HG02678 (cell line): ENCODE measurements around the gene PGLYRP2.

Experiments used
- ATAC-seq: cut with Tn5 transposase; IDR thresholded peaks from one replicate; pipeline ENCODE4 v1.9.1; 2021; ENCODE audit warnings: mild to moderate bottlenecking, moderate library complexity; ENCODE audit not compliant: unreplicated experiment

Gene PGLYRP2

GRCh38 chr19:15427991-15428471, 51.3 kb downstream of the PGLYRP2 start:
- ATAC-seq, result no peak

- ATAC-seq, result no peak
Measured at GRCh38 chr19:15427350-15427700, 52.0 kb downstream of the PGLYRP2 start.

- no peak for ATAC-seq
Measured at GRCh38 chr19:15426485-15427349, 52.6 kb downstream of the PGLYRP2 start.

- ATAC-seq, result no peak
Measured at GRCh38 chr19:15425321-15425950, 53.9 kb downstream of the PGLYRP2 start.

GRCh38 chr19:15424692-15425272, 54.5 kb downstream of the PGLYRP2 start:
- ATAC-seq, result no peak

GRCh38 chr19:15424121-15424520, 55.2 kb downstream of the PGLYRP2 start:
- no peak for ATAC-seq

- no peak for ATAC-seq
Measured at GRCh38 chr19:15423130-15423529, 56.2 kb downstream of the PGLYRP2 start.

- ATAC-seq, result no peak
Measured at GRCh38 chr19:15422296-15423075, 56.8 kb downstream of the PGLYRP2 start.

GRCh38 chr19:15421721-15422260, 57.5 kb downstream of the PGLYRP2 start:
- ATAC-seq, result no peak

GRCh38 chr19:15421136-15421695, 58.1 kb downstream of the PGLYRP2 start:
- ATAC-seq, result no peak

GRCh38 chr19:15419413-15420025, 59.8 kb downstream of the PGLYRP2 start:
- ATAC-seq, result no peak
